Adrenal gland (tissue), 5 donors: ENCODE results near the gene CFAP221.

Experiments
- POLR2A ChIP-seq, 2 donors: fragments of 450-650 bp; IDR thresholded peaks; one replicate each; pipeline ENCODE4 v1.6.1; 2017; ENCODE audit warnings: antibody characterized with exemption in 2 of 2, mild to moderate bottlenecking in 2 of 2, moderate library complexity in 1 of 2
- TF ChIP-seq, protein P1 (sequence below), 6 experiments: fragments of 450-650 bp in 4 of 6; fragments of 200-600 bp in 2 of 6; sonication (generic) in 1 of 6; IDR thresholded peaks; 1 replicate in 5 of 6; 2 replicates in 1 of 6; pipeline versions ENCODE4 v1.5.1 to v1.8.0; 2016 to 2021; ENCODE audit warnings: antibody characterized with exemption in 6 of 6, mild to moderate bottlenecking in 2 of 6, moderate library complexity in 1 of 6
- donor health status: DM: no; HTN: no; CAD: no.

DNA sequence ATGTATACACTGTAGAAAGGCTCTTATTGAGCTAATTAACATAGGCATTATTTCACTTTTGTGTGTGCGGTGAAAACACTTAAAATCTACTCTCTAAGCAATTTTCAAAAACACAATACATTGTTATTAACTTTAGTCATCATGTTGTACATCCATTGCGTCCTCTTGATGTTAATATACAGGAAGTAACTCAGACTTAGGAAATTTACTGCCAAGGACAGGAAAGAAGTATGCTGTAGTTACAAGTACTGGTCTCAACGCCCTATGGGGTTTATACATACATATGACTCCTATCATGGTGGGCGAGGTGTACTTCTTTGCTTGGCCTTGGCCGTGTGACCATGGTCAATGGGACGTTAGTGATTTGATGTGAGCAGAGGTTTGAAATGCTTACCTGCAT is 35.5 kb upstream of the CFAP221 start:
- TF ChIP-seq, protein P1, sequence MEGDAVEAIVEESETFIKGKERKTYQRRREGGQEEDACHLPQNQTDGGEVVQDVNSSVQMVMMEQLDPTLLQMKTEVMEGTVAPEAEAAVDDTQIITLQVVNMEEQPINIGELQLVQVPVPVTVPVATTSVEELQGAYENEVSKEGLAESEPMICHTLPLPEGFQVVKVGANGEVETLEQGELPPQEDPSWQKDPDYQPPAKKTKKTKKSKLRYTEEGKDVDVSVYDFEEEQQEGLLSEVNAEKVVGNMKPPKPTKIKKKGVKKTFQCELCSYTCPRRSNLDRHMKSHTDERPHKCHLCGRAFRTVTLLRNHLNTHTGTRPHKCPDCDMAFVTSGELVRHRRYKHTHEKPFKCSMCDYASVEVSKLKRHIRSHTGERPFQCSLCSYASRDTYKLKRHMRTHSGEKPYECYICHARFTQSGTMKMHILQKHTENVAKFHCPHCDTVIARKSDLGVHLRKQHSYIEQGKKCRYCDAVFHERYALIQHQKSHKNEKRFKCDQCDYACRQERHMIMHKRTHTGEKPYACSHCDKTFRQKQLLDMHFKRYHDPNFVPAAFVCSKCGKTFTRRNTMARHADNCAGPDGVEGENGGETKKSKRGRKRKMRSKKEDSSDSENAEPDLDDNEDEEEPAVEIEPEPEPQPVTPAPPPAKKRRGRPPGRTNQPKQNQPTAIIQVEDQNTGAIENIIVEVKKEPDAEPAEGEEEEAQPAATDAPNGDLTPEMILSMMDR (IDR thresholded peaks at IDR 0.05) = no peak
- no peak for TF ChIP-seq POLR2A (IDR thresholded peaks at IDR 0.05)
